Upper lobe of left lung (tissue), 6 donors: ENCODE results near the gene EDARADD. TPM values are rescaled to one million over a fixed set of nuclear protein-coding genes. Genes with fewer than 3 reads are reported as not detected.
A peak's percentile ranks its signal among the peaks of the same experiment; 100 is the strongest.

Experiments used
- ATAC-seq, 2 donors: fragments of 200-7000 bp; cut with Tn5 transposase; one replicate each; pipeline ENCODE4 v1.9.1; 2022; ENCODE audit warnings: mild to moderate bottlenecking in 2 of 2, moderate library complexity in 2 of 2; ENCODE audit not compliant: low FRiP score in 2 of 2
- DNase-seq, 2 donors: peaks; one replicate each; pipeline ENCODE4 v3.0.0-alpha.2; 2019 to 2020
- H3K27ac ChIP-seq, 4 donors: fragments of 200-600 bp; sonication (generic); one replicate each; pipeline ENCODE4 v1.5.1; 2016 to 2019
- H3K27me3 ChIP-seq, 4 donors: fragments of 200-600 bp; sonication (generic); one replicate each; pipeline ENCODE4 v1.5.1; 2017 to 2019
- H3K36me3 ChIP-seq, 4 donors: fragments of 200-600 bp; sonication (generic); one replicate each; pipeline ENCODE4 v1.5.1; 2016 to 2019
- H3K4me1 ChIP-seq, 4 donors: fragments of 200-600 bp; sonication (generic); one replicate each; pipeline ENCODE4 v1.5.1; 2018 to 2019
- H3K4me3 ChIP-seq, 4 donors: fragments of 200-600 bp; sonication (generic); one replicate each; pipeline ENCODE4 v1.5.1; 2017 to 2019; ENCODE audit warnings: mild to moderate bottlenecking in 2 of 4, moderate library complexity in 1 of 4
- H3K9me3 ChIP-seq, 4 donors: fragments of 200-600 bp; sonication (generic); one replicate each; pipeline ENCODE4 v1.5.1; 2018 to 2019
- CTCF ChIP-seq, 6 experiments: fragments of 450-650 bp in 4 of 6; fragments of 200-600 bp in 2 of 6; sonication (generic) in 2 of 6; IDR thresholded peaks; one replicate each; pipeline ENCODE4 v1.5.1; 2016 to 2019; ENCODE audit warnings: antibody characterized with exemption in 6 of 6
- EP300 ChIP-seq, 4 donors: sonication (generic); formaldehyde crosslinking; IDR thresholded peaks; one replicate each; pipeline ENCODE4 v1.5.1; 2017; ENCODE audit warnings: antibody characterized with exemption in 4 of 4, control low read depth in 2 of 4
- POLR2A ChIP-seq, 4 donors: fragments of 450-650 bp; IDR thresholded peaks; one replicate each; pipeline ENCODE4 v1.5.1; 2016 to 2017; ENCODE audit warnings: antibody characterized with exemption in 4 of 4, mild to moderate bottlenecking in 2 of 4
- POLR2AphosphoS5 ChIP-seq, 2 donors: sonication (generic); formaldehyde crosslinking; IDR thresholded peaks; one replicate each; pipeline ENCODE4 v1.5.1; 2017; ENCODE audit warnings: antibody characterized with exemption in 2 of 2
- WGBS, 2 donors: methylation state at CpG; one replicate each; pipeline ENCODE4 v1.1.5; 2017 to 2018; 5-methylcytosine and 5-hydroxymethylcytosine counted together
- total RNA-seq, 6 donors: library from RNA; depleted of rRNA in 4 of 6; stranded (reverse); fragments of >200 nt in 4 of 6; gene quantifications; one replicate each; pipeline versions ENCODE4 v1.1.0 to v1.2.1, GENCODE V29; 2016 to 2021
- donor health status: DM: no; HTN: no; CAD: no; lungs with moderate emphysema.
- donor health status: DM: no; HTN: yes; CAD: no; lungs with severe emphysema.

The EDARADD gene
- total RNA-seq, 6 donors from 2014 or later: 0.11 to 2.6 (median 0.57) TPM; not detected in 1

- H3K4me3 ChIP-seq: no peak overlapping the region
- 77 to 88% methylated on average over 2 to 5 of the region's 5 CpGs for WGBS, 2 donors
- no peak for ATAC-seq
- no peaks in the 10 kb centered on the region for H3K36me3 ChIP-seq
- DNase-seq: peak in 1 of 2 donors; percentile 62
- TF ChIP-seq CTCF (IDR thresholded peaks at IDR 0.05): no peak
- no peak for TF ChIP-seq POLR2AphosphoS5 (IDR thresholded peaks at IDR 0.05)
- TF ChIP-seq EP300 (IDR thresholded peaks at IDR 0.05): no peak
- TF ChIP-seq POLR2A (IDR thresholded peaks at IDR 0.05): no peak
- H3K27ac ChIP-seq: no peak overlapping the region
- no peaks in the 10 kb centered on the region for H3K9me3 ChIP-seq
- H3K27me3 ChIP-seq: no peaks in the 10 kb centered on the region
- no peaks in the 10 kb centered on the region for H3K4me1 ChIP-seq
Measured at GRCh38 chr1:236407059-236407458, 13.0 kb downstream of the EDARADD start.

GRCh38 chr1:236413688-236414087 is 19.6 kb downstream of the EDARADD start:
- no peak overlapping the region for H3K27ac ChIP-seq
- H3K27me3 ChIP-seq: no peaks in the 10 kb centered on the region
- DNase-seq: no peak
- H3K4me3 ChIP-seq: no peak overlapping the region
- ATAC-seq: no peak
- WGBS, 2 donors: 34 to 46% methylated on average over 3 of the region's 3 CpGs
- H3K4me1 ChIP-seq: no peaks in the 10 kb centered on the region
- TF ChIP-seq POLR2AphosphoS5 (IDR thresholded peaks at IDR 0.05): no peak
- TF ChIP-seq EP300 (IDR thresholded peaks at IDR 0.05): no peak
- no peaks in the 10 kb centered on the region for H3K9me3 ChIP-seq
- H3K36me3 ChIP-seq: no peaks in the 10 kb centered on the region

GRCh38 chr1:236416165-236416564 is 22.1 kb downstream of the EDARADD start:
- no peaks in the 10 kb centered on the region for H3K4me1 ChIP-seq
- DNase-seq (no peak), ATAC-seq (no peak)
- 49 to 57% methylated on average over 6 of the region's 6 CpGs for WGBS, 2 donors
- no peaks in the 10 kb centered on the region for H3K36me3 ChIP-seq
- TF ChIP-seq POLR2AphosphoS5 (IDR thresholded peaks at IDR 0.05) (no peak), POLR2A (IDR thresholded peaks at IDR 0.05) (no peak), EP300 (IDR thresholded peaks at IDR 0.05) (no peak), CTCF (IDR thresholded peaks at IDR 0.05) (no peak)
- H3K4me3 ChIP-seq: no peak overlapping the region
- no peaks in the 10 kb centered on the region for H3K9me3 ChIP-seq
- peak overlapping the region in 1 of 4 donors; percentile 7 for H3K27ac ChIP-seq
- no peaks in the 10 kb centered on the region for H3K27me3 ChIP-seq

- Histone ChIP-seq H3K27ac (no peak overlapping the region), H3K4me1 (no peaks in the 10 kb centered on the region), H3K27me3 (no peaks in the 10 kb centered on the region), H3K36me3 (no peaks in the 10 kb centered on the region), H3K9me3 (no peaks in the 10 kb centered on the region), H3K4me3 (no peak overlapping the region)
- TF ChIP-seq EP300 (IDR thresholded peaks at IDR 0.05): no peak
- TF ChIP-seq POLR2A (IDR thresholded peaks at IDR 0.05): no peak
- no peak for TF ChIP-seq POLR2AphosphoS5 (IDR thresholded peaks at IDR 0.05)
- TF ChIP-seq CTCF (IDR thresholded peaks at IDR 0.05): no peak
- ATAC-seq (no peak), DNase-seq (no peak)
- WGBS, 2 donors: 91 to 93% methylated on average over 3 of the region's 3 CpGs
Measured at GRCh38 chr1:236417336-236417735, 23.2 kb downstream of the EDARADD start.

- no peak overlapping the region for H3K27ac ChIP-seq
- no peaks in the 10 kb centered on the region for H3K4me1 ChIP-seq
- no peaks in the 10 kb centered on the region for H3K27me3 ChIP-seq
- ATAC-seq (no peak), DNase-seq (no peak)
- 88 to 94% methylated on average over 7 of the region's 7 CpGs for WGBS, 2 donors
- H3K36me3 ChIP-seq: no peaks in the 10 kb centered on the region
- no peak overlapping the region for H3K4me3 ChIP-seq
- no peaks in the 10 kb centered on the region for H3K9me3 ChIP-seq
- no peak for TF ChIP-seq CTCF (IDR thresholded peaks at IDR 0.05)
- no peak for TF ChIP-seq EP300 (IDR thresholded peaks at IDR 0.05)
- TF ChIP-seq POLR2AphosphoS5 (IDR thresholded peaks at IDR 0.05): no peak
- TF ChIP-seq POLR2A (IDR thresholded peaks at IDR 0.05): no peak
Measured at GRCh38 chr1:236419502-236419901, 25.4 kb downstream of the EDARADD start.
